OCI-LY3 (cell line): Measurements from ENCODE around the gene ZSCAN10.

Experiments used
- CTCF ChIP-seq: fragments of 200-600, 300-600 bp; sonication (generic); IDR thresholded peaks from 2 replicates; pipeline ENCODE4 v1.5.1; 2014; ENCODE audit warnings: antibody characterized with exemption, low read length, low read depth
- EZH2phosphoT487 ChIP-seq: fragments of 200-600 bp; shearing (Covaris generic); IDR thresholded peaks from 2 replicates; pipeline ENCODE4 v1.6.1; 2018; ENCODE audit warnings: antibody characterized with exemption, mixed run types, low read depth

GRCh38 chr16:3086596-3087242 is 12.4 kb downstream of the ZSCAN10 start:
- TF ChIP-seq CTCF (no peak), EZH2phosphoT487 (no peak)
